CD4-positive, alpha-beta T cell treated with Interleukin-17A for 1 hour (primary cell): ENCODE data around the gene ASTN2.

Source experiments
- DNase-seq: peaks from one replicate; pipeline ENCODE4 v3.0.0-alpha.2; 2020

The ASTN2 gene

GRCh38 chr9:117103438-117104110 is 311.3 kb downstream of the ASTN2 start:
- no peak for DNase-seq

GRCh38 chr9:117101008-117101407 is 313.8 kb downstream of the ASTN2 start:
- DNase-seq, result no peak

GRCh38 chr9:117098331-117098730 is 316.5 kb downstream of the ASTN2 start:
- DNase-seq, result no peak

- no peak for DNase-seq
These were observed 317.1 kb downstream of the ASTN2 start for GRCh38 chr9:117097761-117098160.

- no peak for DNase-seq
These were observed 318.7 kb downstream of the ASTN2 start for GRCh38 chr9:117096138-117096537.

GRCh38 chr9:117095081-117095480 is 319.8 kb downstream of the ASTN2 start:
- no peak for DNase-seq

GRCh38 chr9:117093891-117094844 is 320.7 kb downstream of the ASTN2 start:
- no peak for DNase-seq

- DNase-seq, result no peak
These were observed 322.3 kb downstream of the ASTN2 start for GRCh38 chr9:117092582-117092981.

GRCh38 chr9:117091529-117091928 is 323.3 kb downstream of the ASTN2 start:
- DNase-seq, result no peak

GRCh38 chr9:117088786-117089185 is 326.1 kb downstream of the ASTN2 start:
- no peak for DNase-seq

- DNase-seq, result no peak
These were observed 326.7 kb downstream of the ASTN2 start for GRCh38 chr9:117088140-117088539.

- DNase-seq, result no peak
These were observed 330.6 kb downstream of the ASTN2 start for GRCh38 chr9:117084221-117084620.

GRCh38 chr9:117083559-117083958 is 331.3 kb downstream of the ASTN2 start:
- no peak for DNase-seq

GRCh38 chr9:117081641-117082317 is 333.1 kb downstream of the ASTN2 start:
- DNase-seq, result no peak

GRCh38 chr9:117080765-117081390 is 334.0 kb downstream of the ASTN2 start:
- no peak for DNase-seq

- no peak for DNase-seq
These were observed 338.1 kb downstream of the ASTN2 start for GRCh38 chr9:117076571-117077290.

GRCh38 chr9:117075636-117076035 is 339.2 kb downstream of the ASTN2 start:
- DNase-seq, result no peak

- DNase-seq, result no peak
These were observed 339.9 kb downstream of the ASTN2 start for GRCh38 chr9:117074784-117075520.

GRCh38 chr9:117074342-117074662 is 340.6 kb downstream of the ASTN2 start:
- DNase-seq, result no peak

GRCh38 chr9:117073539-117074341 is 341.1 kb downstream of the ASTN2 start:
- DNase-seq, result no peak

GRCh38 chr9:117073071-117073470 is 341.8 kb downstream of the ASTN2 start:
- no peak for DNase-seq
